ENCODE data around the gene NRK.
"Not testable (repeated sequence)": the region's sequence is repeated elsewhere in the genome, so short reads cannot be mapped to it uniquely, and the experiment has no call there.

Gene NRK

GRCh38 chrX:105880491-105880890, 58.2 kb downstream of the NRK start:
- H3K27ac ChIP-seq, result no peak overlapping the region
- no peak overlapping the region for H3K4me3 ChIP-seq

- Histone ChIP-seq H3K4me3 (no peak overlapping the region), H3K27ac (no peak overlapping the region)
These were observed 60.4 kb downstream of the NRK start for GRCh38 chrX:105882581-105883275.

DNA sequence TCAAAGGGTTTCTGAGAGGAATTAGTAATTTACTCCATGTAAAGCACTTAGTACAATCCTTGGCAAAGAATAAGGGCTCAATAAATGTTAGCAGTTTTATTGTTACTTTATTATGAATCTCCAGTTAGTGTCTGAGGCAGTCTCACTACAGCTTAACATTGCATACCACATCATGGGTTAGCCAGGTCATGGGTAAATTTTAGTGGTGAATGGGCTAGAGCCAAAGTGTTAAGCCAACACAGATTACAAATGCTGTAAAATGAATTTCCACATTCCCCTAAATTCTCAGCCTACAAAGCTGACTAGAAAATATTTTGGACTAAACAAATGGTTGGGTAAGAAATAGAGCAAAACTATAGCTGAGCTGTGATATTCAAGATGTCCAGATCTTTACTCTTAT, 72.4 kb downstream of the NRK start:
- Histone ChIP-seq H3K27ac (no peak overlapping the region), H3K4me3 (no peak overlapping the region)

- Histone ChIP-seq H3K27ac (no peak overlapping the region), H3K4me3 (no peak overlapping the region)
These were observed 87.2 kb downstream of the NRK start for GRCh38 chrX:105909576-105909975.

DNA sequence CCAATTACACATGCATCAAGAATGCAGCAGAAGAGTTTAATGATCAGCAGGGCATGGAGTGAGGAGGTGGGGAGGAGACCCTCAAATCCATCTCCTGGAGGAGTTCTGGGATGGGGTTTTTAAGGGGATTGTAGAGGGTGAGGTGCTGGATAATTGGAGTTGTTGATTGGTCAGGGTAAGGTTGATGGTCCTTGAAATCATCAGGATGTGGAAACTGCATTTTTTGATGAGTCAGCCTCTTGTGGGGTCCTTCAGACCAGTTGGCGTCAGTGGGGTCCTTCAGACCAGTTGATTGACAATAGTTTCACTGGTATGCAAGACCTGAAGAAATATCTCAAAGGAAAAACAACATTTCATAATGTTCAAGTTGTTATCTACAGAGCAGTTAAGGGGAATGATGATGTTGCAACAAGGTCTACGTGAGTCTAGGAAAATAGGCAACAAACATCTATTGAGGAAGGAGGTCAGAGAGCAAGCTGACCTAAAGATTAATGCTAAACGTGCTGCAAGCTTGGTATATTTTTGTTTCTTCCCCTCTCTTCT, 88.3 kb downstream of the NRK start:
- Histone ChIP-seq H3K4me3 (no peak overlapping the region), H3K27ac (no peak overlapping the region)

DNA sequence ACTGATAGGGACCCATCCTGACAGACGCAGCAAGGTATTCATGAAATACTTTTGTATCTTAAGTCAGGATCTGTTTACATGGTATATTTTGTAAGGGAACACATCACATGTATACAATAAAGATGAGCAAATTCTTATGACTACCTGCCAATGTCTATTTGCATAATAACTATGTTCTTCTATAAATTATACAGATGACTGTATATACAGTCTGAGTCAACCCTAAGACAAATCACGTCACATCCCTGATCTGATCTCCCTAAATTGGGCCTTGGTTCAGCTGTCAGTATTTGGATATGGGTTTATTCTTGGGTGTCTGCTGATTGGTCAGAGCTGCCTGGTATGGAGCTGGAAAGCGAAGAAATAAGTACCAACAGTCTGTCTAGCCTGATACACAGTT, 122.9 kb downstream of the NRK start:
- no peak overlapping the region for H3K4me3 ChIP-seq

GRCh38 chrX:105969487-105969886, 147.1 kb downstream of the NRK start:
- no peak overlapping the region for H3K4me3 ChIP-seq
- H3K27ac ChIP-seq, result no peak overlapping the region

More for the DNA sequence above, 122.9 kb downstream of the NRK start:
- H3K27ac ChIP-seq, result no peak overlapping the region

GRCh38 chrX:105972690-105973386, 150.5 kb downstream of the NRK start:
- Histone ChIP-seq H3K27ac (no peak overlapping the region), H3K4me3 (no peak overlapping the region)

- no peak overlapping the region for H3K4me3 ChIP-seq
These were observed 151.0 kb downstream of the NRK start for GRCh38 chrX:105973387-105973739.

GRCh38 chrX:105975382-105975781, 153.0 kb downstream of the NRK start:
- H3K27ac ChIP-seq, result no peak overlapping the region
- no peak overlapping the region for H3K4me3 ChIP-seq

More at GRCh38 chrX:105973387-105973739, 151.0 kb downstream of the NRK start:
- no peak overlapping the region for H3K27ac ChIP-seq

DNA sequence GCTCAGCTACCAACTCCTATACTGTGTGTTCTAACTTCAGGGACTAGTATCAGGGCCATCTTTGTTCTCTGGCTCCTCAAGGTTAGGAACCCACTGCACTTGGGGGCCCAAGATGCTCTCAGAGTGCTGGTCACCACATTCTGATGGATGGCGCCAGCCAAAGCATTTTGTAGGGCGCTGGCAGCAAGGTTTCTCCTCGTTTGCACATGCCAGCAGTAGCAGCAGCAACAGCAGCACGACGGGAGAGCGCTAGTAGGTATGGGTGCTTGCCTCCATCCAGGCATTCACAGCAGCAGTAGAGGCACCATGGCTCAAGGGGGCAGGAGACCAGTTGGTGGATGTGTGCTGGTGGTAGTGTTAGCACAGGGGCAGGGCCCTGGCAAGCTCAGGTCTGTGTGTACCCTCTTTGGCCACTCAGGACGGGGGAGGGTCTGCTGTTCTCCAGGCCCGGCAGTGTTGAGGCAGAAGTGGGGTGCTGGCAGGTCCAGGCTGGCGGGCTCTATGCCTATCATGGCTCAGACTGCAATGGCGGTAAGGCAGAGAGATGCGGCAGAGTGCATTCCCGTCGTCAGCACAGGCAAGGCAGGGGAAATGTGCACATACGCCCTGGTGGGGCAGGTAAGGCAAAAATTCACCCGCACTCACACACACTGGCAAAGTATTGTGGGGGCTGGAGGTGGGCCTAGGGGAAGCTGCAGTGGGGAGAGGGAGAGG, 159.6 kb downstream of the NRK start:
- Histone ChIP-seq H3K27ac (no peak overlapping the region), H3K4me3 (no peak overlapping the region)

DNA sequence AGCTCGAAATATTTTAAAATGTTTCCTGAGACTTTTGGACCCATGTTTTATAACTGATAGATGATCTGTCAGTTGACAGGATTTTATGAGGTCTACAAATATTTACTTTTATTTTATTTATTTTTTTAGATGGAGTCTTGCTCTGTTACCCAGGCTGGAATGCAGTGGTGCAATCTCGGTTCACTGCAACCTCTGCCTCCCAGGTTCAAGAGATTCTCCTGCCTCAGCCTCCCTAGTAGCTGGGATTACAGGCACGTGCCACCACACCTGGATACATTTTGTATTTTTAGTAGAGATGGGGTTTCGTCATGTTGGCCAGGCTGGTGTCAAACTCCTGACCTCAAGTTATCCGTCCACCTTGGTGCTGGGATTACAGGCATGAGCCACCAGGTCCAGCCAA, 166.1 kb downstream of the NRK start:
- not testable (repeated sequence) for H3K4me3 ChIP-seq, H3K27ac ChIP-seq

DNA sequence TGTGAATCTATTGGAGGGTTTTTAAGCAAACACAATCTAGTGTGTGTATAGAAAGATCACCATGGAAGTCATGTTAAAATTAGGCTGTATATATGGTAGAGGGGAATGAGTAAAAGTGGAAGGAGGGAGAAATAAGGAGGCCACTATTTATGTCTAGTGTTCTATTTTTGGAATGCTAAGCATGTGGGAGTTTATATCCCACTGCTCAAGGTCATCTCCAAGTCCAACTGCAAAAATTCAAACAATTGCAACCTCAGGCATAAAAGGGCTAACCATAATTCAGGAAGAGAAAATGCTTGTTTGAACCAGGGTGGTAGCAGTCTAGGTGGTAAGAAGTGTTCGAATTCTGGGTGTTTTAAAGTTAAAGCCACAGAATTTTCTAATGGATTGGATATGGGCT, 177.0 kb downstream of the NRK start:
- no peak overlapping the region for H3K4me3 ChIP-seq
- H3K27ac ChIP-seq, result no peak overlapping the region

DNA sequence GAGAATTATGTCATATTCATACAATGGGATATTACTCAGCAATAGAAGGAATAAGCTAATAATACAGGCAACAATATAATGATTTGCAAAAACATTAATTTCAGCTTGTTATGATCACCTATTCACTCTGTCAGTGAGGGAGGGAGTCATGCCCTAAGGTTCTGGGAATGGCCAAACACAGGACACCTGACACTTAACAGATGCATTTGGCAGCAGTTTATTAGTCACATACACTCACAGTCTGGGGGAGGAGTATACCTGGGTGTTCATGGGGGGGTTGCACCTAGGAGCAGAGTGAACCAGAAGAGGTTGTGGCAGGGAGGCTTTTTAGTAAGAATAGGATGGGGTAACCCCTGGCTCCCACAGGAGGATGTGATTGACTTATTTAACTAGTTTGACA, 177.9 kb downstream of the NRK start:
- H3K4me3 ChIP-seq, result no peak overlapping the region
- H3K27ac ChIP-seq, result no peak overlapping the region

DNA sequence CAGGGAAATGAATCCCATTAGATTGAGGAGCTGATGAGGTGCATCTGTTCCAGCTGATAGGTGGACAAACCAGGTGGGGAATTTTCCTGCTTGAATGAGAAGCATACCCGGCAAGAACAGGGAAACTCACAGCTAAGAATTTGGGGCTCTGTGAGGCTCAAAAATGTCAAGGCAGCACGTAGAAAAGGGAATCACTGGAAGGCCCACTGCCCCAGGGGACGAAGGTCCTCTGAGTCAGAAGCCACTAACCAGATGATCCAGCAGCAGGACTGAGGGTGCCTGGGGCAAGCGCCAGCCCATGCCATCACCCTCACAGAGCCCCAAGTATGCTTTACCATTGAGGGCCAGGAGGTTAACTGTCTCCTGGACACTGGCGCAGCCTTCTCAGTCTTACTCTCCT, 178.3 kb downstream of the NRK start:
- not testable (repeated sequence) for H3K4me3 ChIP-seq, H3K27ac ChIP-seq

- Histone ChIP-seq H3K27ac (no peak overlapping the region), H3K4me3 (no peak overlapping the region)
These were observed 183.3 kb downstream of the NRK start for GRCh38 chrX:106005684-106006083.

GRCh38 chrX:106007815-106008214, 185.5 kb downstream of the NRK start:
- H3K27ac ChIP-seq, result no peak overlapping the region

More at GRCh38 chrX:106007815-106008214, 185.5 kb downstream of the NRK start:
- H3K4me3 ChIP-seq, result no peak overlapping the region

All from skin epidermis (tissue), 12 donors.